Left cardiac atrium (tissue), 4 donors: ENCODE measurements around the gene GPRC5C. TPM values are rescaled to one million over a fixed set of nuclear protein-coding genes. Genes with fewer than 3 reads are reported as not detected.

Source experiments
- ATAC-seq, 2 donors: fragments of 200-7000 bp; cut with Tn5 transposase; one replicate each; pipeline ENCODE4 v1.9.1; 2020; ENCODE audit warnings: mild to moderate bottlenecking in 2 of 2, moderate library complexity in 2 of 2
- DNase-seq: peaks from one replicate; pipeline ENCODE4 v3.0.0-alpha.2; 2020
- intact Hi-C, 2 donors: fragments of 100-400 bp; cut with DNase I; formaldehyde crosslinking; loops; one replicate each; pipeline versions ENCODE4 v1.14.1 to v1.15.1; 2022 to 2023
- total RNA-seq, 2 donors: library from RNA; stranded (reverse); fragmentation: NEBNext Ultra II Directional; extraction: Animal tissue kit (Norgen Biotek cat#: 25700); gene quantifications; one replicate each; pipeline ENCODE4 v1.2.1, GENCODE V29; 2021
- donor health status: DM: no; HTN: yes; CAD: no.
- donor health status: DM: no; HTN: yes; CAD: no; lungs with severe emphysema.
- donor health status: DM: yes; HTN: yes; CAD: no.
- donor health status: Dilated cardiomyopathy.

The GPRC5C gene
- total RNA-seq, 2 donors from 2014 or later: 24.2 to 25.9 TPM

DNA sequence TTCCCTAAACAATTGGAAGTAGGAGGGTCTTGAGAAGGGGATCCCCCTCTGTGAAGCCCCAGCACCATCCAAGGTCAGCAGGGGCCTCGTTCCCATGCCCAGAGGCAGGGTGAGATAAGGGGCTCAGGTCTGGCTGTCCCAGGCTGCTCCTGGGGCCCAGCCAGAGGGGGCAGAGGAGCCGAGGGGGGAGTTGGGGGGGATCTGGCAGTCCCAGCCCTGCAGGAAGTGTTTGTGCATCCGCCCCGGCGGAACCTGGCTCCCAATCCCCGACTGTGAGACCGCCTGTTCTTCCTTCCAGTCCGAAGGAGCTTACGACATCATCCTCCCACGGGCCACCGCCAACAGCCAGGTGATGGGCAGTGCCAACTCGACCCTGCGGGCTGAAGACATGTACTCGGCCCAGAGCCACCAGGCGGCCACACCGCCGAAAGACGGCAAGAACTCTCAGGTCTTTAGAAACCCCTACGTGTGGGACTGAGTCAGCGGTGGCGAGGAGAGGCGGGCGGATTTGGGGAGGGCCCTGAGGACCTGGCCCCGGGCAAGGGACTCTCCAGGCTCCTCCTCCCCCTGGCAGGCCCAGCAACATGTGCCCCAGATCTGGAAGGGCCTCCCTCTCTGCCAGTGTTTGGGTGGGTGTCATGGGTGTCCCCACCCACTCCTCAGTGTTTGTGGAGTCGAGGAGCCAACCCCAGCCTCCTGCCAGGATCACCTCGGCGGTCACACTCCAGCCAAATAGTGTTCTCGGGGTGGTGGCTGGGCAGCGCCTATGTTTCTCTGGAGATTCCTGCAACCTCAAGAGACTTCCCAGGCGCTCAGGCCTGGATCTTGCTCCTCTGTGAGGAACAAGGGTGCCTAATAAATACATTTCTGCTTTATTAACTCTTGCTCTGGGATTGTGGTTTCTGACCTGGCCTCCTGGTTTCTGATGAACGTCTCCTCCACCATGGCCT, 14.9 kb downstream of the GPRC5C start:
- peak; percentile 87 for DNase-seq
- intact Hi-C loops: no loop called here
- ATAC-seq: peak; percentile 35 to 37

DNA sequence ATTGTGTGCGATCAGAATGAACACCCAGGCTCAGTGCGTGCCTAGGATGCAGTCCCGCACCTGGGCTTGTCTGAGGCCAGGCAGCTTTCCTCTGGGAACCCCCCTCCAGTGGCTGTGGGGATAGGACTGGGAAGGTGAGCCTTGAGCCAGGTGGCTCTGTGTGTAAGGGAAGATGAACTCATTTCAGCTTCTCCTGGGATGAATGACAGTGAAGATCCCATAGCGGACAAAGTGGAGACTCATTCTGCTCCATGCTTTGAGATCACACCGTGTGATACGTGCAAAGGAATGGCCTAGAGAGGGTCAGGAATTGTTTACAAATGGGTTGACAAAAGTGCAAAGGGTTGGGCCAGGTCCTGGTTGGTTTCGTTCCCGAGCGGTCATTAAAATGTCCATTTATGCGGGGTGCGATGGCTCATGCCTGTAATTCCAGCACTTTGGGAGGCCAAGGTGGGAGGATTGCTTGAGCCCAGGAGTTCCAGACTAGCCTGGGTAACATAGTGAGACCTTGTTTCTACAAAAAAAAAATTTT, 15.8 kb downstream of the GPRC5C start:
- no peak for ATAC-seq
- intact Hi-C loops: no loop called here
- no peak for DNase-seq

DNA sequence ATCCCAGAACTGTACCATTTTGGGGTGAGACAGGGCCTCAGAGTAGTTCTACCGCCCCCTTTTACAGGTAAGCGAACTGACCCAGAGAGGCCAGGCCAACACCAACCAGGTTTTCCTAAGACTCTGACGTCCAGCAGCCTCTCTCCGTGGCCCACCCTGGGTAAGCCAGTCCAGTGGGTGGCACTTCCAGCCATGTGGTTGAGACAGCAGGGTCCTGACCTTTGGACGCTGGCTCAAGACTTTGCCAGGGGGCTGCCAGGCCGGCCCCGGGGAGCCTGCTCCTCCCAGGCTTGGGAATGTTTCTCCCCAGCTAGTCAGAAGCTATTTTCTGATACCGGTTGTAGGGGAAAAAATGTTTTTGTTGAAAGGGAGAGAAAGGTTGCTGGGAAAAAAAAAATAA, 16.9 kb downstream of the GPRC5C start:
- no peak for DNase-seq
- intact Hi-C loops: no loop called here
- no peak for ATAC-seq

DNA sequence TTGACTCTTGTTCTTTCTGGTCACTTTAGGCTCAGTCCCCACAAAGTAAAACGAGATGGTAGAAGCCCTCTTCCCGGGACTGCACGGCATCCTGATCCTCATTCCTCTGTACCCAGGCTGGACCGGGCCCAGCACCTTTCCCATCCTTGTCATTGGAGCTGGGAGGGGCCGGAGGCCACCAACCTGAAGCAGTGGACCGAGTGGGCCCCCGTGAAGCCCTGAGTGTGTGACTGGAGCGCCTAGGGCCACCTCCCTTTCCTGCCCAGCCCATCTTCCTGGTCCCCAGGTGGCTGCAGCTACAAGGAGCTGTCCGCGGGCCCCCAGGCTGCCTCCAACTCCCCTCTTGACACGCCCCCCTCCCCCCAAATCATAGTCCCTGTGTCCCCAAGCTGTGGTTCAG, 17.4 kb downstream of the GPRC5C start:
- ATAC-seq (no peak), DNase-seq (no peak)
- intact Hi-C loops: no loop called here

DNA sequence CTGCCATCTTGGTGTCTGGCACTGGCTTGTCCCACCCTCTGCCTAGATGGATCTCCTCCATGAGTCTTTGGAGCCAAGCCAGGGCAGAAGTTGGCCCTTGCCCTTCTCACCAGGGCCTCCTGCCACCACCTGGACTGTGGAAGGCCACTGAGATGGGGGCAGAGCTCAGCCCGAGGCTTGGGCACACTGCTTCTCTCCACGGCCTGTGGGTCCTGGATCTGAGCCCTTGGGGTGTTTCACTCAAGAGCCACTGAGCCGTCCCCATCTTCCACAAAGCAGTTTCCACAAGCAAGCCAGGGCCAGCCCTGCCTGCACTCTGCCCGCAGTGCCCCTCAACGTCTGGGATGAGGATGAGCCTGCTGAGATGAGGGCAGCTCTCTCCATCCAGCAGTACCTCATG, 17.9 kb downstream of the GPRC5C start:
- ATAC-seq: no peak
- DNase-seq: no peak
- intact Hi-C loops: loop anchor here in 1 of 2 donors (10.0 kb wide), 1 partner anchor 145 kb away; no protein-coding TSS in a partner anchor

DNA sequence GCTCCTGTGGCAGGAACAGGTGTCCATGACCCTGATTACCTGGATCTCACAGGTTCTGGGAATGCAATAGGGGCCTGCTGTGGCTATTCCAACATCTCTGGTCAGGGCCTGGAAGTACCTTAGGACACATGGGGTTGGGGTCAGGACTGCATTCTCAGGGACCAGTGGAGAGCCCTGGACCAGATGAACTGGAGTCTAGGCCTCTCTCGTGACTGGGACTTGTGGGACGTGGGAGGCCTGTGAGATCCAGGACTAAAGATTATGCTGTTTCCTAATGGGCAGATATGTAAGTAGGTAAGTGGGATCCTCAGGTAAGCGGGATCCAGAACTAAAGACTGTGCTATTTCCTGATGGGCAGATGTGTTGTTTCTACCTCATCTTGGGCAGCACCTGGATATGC, 18.3 kb downstream of the GPRC5C start:
- intact Hi-C loops: loop anchor here in 1 of 2 donors (10.0 kb wide), 1 partner anchor 145 kb away; no protein-coding TSS in a partner anchor
- no peak for DNase-seq
- no peak for ATAC-seq

DNA sequence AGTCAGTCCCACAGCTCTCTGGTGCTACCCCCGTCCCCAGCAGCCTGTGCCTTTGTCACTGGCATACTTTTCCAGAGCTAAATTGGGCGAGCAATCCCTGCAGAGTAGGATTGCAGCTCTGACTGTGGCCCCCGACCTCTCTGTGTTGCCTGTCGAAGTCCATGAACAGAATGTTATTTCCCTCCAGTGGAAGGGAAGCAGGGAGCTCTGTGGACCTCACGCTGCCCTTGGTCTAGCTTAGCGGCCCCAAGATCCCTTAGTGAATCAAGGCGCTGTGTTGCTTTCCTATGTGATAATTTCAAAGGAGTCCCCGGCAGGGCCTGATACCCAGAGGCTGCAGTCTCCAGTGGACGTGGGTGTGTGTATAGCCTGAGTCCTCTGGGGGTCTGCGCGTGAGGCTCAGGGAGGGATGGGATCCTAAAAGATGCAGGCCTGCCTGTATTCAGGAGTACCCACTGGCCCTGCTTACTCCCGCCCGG, 19.1 kb downstream of the GPRC5C start:
- DNase-seq (no peak), ATAC-seq (no peak)
- intact Hi-C loops: loop anchor here in 1 of 2 donors (10.0 kb wide), 1 partner anchor 146 kb away; no protein-coding TSS in a partner anchor

DNA sequence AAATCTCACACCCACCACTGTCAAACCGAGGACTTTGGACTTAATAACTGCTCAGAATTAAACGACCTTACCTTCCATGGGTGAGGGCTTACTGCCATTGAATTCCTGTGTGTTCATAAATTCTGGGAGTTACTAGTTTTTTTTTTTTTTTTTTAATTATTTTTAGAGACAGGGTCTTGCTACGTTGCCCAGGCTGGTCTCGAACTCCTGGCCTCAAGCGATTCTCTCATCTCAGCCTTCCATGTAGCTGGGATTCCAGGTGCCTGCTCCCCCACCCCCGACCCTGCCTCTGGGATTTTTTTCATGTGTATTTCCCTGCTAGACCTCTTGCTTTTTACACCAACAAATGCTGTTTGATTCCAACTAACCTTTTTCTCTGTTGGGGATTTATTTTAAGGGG, 19.7 kb downstream of the GPRC5C start:
- intact Hi-C loops: loop anchor here in 1 of 2 donors (10.0 kb wide), 1 partner anchor 147 kb away; no protein-coding TSS in a partner anchor
- ATAC-seq (no peak), DNase-seq (no peak)

DNA sequence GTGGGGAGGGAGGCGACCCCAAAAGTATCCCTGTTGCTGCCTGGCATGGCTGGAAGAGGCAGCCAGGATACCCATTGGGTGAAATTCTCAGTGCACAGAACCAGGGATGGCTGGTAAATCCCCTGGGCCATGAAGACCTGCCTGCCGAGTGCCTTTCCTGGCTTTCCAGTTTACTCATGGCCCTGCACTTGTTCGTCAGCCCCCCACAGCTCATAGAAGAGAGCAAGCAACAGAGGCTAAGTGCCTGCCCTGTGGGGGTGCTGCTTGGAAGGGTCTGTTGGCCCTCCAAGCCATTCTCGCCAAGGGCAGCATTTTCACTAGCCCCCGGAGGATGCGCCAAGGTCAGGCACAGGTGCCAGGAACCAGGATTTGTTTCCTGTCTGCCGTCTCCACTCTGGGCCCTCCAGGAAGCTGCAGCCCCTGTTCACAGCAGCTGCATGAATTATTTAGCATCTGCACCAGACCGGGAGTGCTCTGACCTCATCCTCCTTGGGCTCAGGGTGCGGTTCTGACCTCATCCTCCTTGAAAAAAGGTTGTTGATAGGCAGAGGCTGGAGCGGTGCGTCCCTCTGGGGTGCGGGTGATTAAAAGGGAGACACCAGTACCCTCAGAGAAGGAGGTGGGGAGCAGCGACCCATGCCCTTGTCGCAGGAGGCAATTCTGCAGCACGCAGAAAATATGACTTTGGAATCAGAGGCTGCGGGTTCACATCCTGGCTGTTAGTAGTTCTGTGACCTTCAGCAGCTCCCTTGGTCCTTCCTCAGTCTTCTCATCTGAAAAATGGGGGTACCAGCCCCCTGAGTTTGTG, 20.3 kb downstream of the GPRC5C start:
- intact Hi-C loops: loop anchor here in 1 of 2 donors (10.0 kb wide), 1 partner anchor 147 kb away; no protein-coding TSS in a partner anchor
- ATAC-seq (no peak), DNase-seq (no peak)

DNA sequence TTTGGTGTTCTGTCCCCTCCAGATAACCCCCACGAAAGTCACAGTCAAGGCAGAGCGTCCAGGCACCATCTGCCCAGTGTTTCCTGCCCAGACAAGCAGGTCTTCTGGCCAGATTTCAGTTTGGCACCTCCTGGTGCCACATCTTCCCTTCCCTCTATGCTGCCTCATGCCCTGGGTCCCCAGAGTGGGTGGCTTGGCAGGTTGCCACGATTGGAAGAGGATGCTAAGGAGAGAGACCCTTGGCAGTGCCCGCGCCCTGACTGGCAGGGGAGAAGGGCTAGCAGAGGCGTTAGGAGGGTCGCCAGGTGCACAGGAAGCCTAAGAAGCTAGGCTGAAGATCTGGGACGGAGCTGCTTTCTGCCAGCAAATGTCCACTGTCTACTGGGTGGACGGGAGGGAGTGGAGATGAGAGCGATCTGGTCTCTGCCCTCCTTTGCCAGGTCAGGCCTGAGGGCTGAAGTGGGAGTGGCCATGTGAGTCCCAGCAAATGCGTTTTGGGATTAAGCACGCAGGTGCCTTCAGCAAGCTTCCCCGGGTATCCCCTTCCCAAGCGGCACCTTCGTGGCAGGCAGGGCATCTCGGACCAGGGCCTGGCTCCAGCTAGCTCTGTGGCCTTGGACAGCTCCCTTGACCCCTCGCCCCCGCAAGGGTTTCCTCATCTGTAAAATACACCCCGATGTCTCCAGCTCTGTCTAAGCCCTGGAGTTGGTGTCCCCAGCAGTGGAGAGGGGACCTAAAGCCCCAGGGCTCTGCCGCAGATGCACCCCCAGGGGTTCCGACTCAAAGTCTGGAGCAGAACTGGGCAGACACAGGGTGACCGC, 21.2 kb downstream of the GPRC5C start:
- ATAC-seq (peak in 1 of 2 donors; percentile 0), DNase-seq (no peak)
- intact Hi-C loops: loop anchor here in 1 of 2 donors (10.0 kb wide), 1 partner anchor 148 kb away; no protein-coding TSS in a partner anchor

DNA sequence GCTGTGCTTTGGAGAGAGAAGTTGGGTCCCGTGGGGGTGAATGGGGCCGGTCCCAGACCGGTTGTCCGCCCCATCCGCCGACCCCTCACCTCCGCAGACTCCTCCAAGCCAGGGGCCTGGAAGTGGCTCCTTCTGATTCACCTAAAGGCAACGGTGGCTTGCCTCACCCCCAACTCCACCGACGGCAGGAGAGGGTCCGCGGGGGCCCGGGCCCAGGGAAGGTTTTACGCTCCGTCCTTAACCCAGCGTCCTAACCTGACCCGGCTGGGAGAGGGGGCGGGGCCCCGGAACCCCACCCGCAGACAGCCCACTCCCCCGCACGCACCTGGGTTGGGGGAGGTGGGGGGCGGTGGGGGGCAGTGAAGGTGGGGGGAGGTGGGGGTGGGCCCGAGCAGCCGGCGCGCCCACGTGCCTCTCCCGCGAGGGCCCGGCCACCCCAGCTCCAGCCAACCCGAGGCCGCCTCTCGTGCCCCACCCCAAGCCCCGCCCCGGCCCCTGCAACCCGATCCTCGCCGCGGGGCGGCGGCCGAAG, 21.8 kb downstream of the GPRC5C start:
- ATAC-seq: peak; percentile 97
- no peak for DNase-seq
- intact Hi-C loops: loop anchor here in 1 of 2 donors (10.0 kb wide), 1 partner anchor 149 kb away; no protein-coding TSS in a partner anchor

DNA sequence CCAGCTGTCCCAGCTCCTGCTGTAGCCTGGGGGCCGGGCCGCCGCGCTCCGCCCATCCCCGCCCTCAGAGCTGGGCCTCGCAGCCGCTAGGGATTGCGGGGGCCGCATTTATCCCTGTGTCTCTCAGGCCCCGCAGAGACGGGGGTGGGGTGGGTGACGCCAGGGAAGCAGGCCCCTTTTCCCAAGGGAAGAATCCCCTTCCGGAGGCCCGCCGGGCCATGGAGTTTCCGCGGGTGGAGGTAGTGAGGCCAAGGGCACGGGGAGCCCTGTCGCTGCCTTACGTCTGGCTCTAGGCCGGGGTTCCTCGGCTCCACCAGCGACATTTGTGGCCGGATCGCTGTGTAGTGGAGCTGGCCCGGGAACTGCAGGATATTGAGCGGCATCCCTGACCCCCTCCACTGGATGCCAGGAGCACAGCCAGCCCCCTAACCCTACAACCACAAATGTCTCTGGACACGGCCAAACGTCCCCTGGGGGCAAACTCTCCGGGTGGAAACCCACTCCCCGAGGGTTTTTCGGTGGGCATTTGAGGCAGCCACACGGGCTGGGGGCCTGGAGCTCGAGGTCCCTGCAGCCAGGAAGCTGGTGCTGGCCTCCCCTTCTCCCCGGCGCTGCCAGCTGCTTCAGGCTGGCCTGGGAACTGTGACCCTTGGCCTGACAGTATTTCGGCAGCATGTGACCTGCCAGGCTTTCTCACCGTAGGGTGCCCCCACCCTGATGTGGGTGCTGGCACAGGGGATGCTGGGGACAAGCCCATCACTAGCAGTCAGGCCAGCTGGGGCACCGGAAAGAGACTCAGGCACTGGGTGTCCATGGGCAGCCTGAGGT, 22.5 kb downstream of the GPRC5C start:
- ATAC-seq: peak; percentile 52 to 67
- intact Hi-C loops: loop anchor here in 1 of 2 donors (10.0 kb wide), 1 partner anchor 150 kb away; no protein-coding TSS in a partner anchor
- DNase-seq: peak; percentile 94

DNA sequence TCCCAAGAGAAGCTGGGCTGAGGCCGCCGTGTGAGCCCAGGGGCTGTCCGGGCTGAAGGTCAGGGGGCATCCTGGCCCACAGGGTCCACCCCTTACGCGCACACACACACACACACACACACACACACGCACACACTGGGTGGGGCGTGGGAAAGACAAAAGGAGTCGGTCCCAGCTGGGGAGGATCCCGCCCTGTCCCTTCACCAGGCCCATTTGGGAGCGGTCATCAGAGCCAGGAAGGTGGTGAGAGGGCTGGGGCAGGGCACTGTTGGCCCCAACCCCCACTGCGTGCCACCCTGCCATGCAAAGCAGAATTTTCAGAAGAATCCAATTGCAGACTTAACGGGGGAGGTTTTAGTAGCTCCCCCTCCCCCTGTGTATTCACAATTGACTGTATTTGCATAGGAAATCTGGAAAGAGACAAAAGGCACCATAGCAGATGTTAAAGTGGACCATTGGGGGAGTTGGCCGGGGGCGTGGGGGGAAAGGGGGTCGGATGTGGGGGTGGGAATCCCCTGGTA, 23.2 kb downstream of the GPRC5C start:
- DNase-seq: peak; percentile 58
- ATAC-seq: peak in 1 of 2 donors; percentile 6
- intact Hi-C loops: loop anchor here in 1 of 2 donors (10.0 kb wide), 1 partner anchor 150 kb away; no protein-coding TSS in a partner anchor

DNA sequence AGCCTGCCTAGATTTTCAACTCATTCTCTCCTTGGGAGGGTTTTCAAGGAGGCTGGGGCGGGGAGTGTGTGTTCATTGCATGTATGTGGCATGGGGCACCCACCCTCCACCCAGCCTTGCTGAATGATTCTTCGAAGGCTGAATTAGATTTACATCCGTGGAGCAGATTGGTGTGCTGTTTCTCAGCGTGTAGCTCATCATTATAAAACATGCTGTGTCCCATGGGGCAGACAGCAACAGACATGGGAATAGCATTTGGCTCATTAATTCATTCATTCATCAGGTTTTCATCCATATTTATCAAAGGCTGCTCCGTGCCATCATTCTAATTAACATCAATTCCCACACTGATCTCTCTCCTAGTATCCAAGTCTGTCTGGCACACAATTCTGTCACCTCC, 23.9 kb downstream of the GPRC5C start:
- intact Hi-C loops: loop anchor here in 1 of 2 donors (10.0 kb wide), 1 partner anchor 151 kb away; no protein-coding TSS in a partner anchor
- ATAC-seq (no peak), DNase-seq (no peak)

DNA sequence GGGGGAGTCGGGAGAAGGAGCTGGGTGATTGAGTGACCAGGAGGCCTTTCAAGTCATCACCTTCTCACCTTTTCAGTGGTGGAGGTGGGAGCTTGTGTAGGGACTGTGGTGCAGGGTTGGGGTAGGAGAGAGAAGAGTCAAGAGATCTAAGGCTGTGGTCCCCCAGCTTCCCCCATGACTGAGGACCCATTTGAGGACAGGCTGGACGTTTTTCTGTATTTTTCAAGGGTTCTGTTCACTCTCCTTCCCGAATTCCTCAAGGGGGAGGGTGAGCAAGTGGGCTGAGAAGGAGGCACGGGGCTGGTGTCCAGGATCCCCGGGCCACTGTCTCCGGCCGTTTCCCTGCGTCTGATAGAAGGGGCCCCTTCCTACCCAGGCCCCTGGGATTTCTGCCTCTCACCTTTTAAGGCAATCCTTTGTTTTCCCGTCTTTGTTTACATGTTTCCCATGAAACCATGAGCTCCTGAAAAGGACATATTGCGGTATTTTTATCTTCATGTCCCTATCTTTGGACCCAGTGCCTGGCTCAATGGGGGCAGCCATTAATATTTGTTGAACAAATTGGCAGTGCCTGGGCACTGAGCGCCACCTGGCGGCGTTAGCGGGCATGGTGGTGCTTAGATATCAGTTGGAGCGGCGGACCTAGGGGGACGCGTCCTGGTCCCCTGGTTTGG, 25.4 kb downstream of the GPRC5C start:
- DNase-seq (peak; percentile 84), ATAC-seq (peak in 1 of 2 donors; percentile 4)
- intact Hi-C loops: loop anchor here (1.0 to 10.0 kb wide), 2 partner anchors 78 to 152 kb away; no protein-coding TSS in a partner anchor

DNA sequence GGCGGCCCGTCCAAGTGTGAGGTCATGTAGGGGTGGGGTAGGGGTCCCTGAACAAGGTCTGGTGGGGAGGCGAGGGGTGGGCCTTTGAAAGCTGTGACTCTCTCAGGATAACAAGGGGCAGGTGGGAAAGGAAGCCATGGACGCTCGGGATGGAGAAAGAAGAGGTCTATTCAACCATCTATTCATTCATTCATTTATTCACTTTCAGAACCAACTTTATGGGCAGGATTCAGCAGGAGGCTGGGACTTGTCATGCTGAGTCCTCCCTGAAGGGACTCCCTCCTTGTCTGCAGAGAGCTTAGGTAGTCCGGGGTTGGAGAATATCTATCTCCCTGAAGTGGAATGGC, 25.9 kb downstream of the GPRC5C start:
- ATAC-seq: no peak
- DNase-seq: no peak
- intact Hi-C loops: loop anchor here (1.0 to 10.0 kb wide), 2 partner anchors 78 to 153 kb away; no protein-coding TSS in a partner anchor
